Measurements from ENCODE around the gene NIBAN1. TPM values are rescaled to one million over a fixed set of nuclear protein-coding genes. Genes with fewer than 3 reads are reported as not detected.

The NIBAN1 gene
- polyA plus RNA-seq, 1 donor from 2014 or later, result 0.09 TPM

GRCh38 chr1:184929711-184930202 lies 44.6 kb downstream of the NIBAN1 start:
- H3K9ac ChIP-seq (ENCODE audit: low read length), result no peak overlapping the region
- H3K27ac ChIP-seq (ENCODE audit: low read length), result no peak overlapping the region
- no peak overlapping the region for H3K4me2 ChIP-seq (ENCODE audit: low read length)
- H4K20me1 ChIP-seq (ENCODE audit: insufficient read depth), result no peaks in the 10 kb centered on the region
- H2AFZ ChIP-seq (ENCODE audit: low read depth, low read length), result no peak overlapping the region
- H3K9me3 ChIP-seq (ENCODE audit: low read length), result no peaks in the 10 kb centered on the region
- TF ChIP-seq RAD21 (conservative IDR thresholded peaks at IDR 0.05) (no peak), TAF1 (IDR thresholded peaks at IDR 0.05; ENCODE audit: low read depth) (no peak), CTCF (IDR thresholded peaks at IDR 0.05; ENCODE audit: poor library complexity, severe bottlenecking) (no peak), EP300 (conservative IDR thresholded peaks at IDR 0.05; ENCODE audit: poor library complexity, severe bottlenecking) (no peak), SMC3 (conservative IDR thresholded peaks at IDR 0.05; ENCODE audit: poor library complexity) (no peak), POLR2AphosphoS5 (IDR thresholded peaks at IDR 0.05) (no peak), MXI1 (conservative IDR thresholded peaks at IDR 0.05; ENCODE audit: poor library complexity, severe bottlenecking) (no peak)
- H3F3A ChIP-seq (ENCODE audit: insufficient read depth, low read length, poor library complexity, severe bottlenecking), result no peaks in the 10 kb centered on the region
- peaks cover 4% of the 10 kb centered on the region for H3K27me3 ChIP-seq (ENCODE audit: insufficient read depth, low read depth, low read length)
- no peaks in the 10 kb centered on the region for H3K36me3 ChIP-seq (ENCODE audit: insufficient read depth, low read length)
- no peak overlapping the region for H3K4me3 ChIP-seq (ENCODE audit: low read length)
- H3K79me2 ChIP-seq (replicated peaks; ENCODE audit: insufficient read depth, low read length), result no peaks in the 10 kb centered on the region
- no peaks in the 10 kb centered on the region for H3K9me2 ChIP-seq (ENCODE audit: insufficient read depth, low read length)

GRCh38 chr1:184928394-184928793 lies 45.9 kb downstream of the NIBAN1 start:
- H3K4me3 ChIP-seq (ENCODE audit: low read length), result no peak overlapping the region
- no peaks in the 10 kb centered on the region for H4K20me1 ChIP-seq (ENCODE audit: insufficient read depth)
- H3K27me3 ChIP-seq (ENCODE audit: insufficient read depth, low read depth, low read length), result peaks cover 4% of the 10 kb centered on the region

More at GRCh38 chr1:184928394-184928793, 45.9 kb downstream of the NIBAN1 start:
- TF ChIP-seq SMC3 (conservative IDR thresholded peaks at IDR 0.05; ENCODE audit: poor library complexity), result no peak
- Histone ChIP-seq H3K9ac (ENCODE audit: low read length) (no peak overlapping the region), H3K9me3 (ENCODE audit: low read length) (no peaks in the 10 kb centered on the region), H3K79me2 (replicated peaks; ENCODE audit: insufficient read depth, low read length) (no peaks in the 10 kb centered on the region), H3K27ac (ENCODE audit: low read length) (no peak overlapping the region), H3F3A (ENCODE audit: insufficient read depth, low read length, poor library complexity, severe bottlenecking) (no peaks in the 10 kb centered on the region), H3K36me3 (ENCODE audit: insufficient read depth, low read length) (no peaks in the 10 kb centered on the region), H3K9me2 (ENCODE audit: insufficient read depth, low read length) (no peaks in the 10 kb centered on the region), H2AFZ (ENCODE audit: low read depth, low read length) (no peak overlapping the region), H3K4me2 (ENCODE audit: low read length) (no peak overlapping the region)

Small RNA genes within 50 kb of the gene (small RNA-seq; reads per million reads assigned to genes)
- gene RNA5SP72, result 0 reads per million in 3 experiments

Other genes with a start within 250 kb of the NIBAN1 start
- gene EDEM3, start 219.7 kb downstream of the NIBAN1 start, polyA plus RNA-seq, result 49.3 and 49.5 TPM in 2 replicates
- 45.4 and 49.2 TPM in 2 replicates for gene RNF2, start 71.0 kb upstream of the NIBAN1 start, polyA plus RNA-seq
- 9.1 and 9.7 TPM in 2 replicates for gene TRMT1L, start 182.4 kb upstream of the NIBAN1 start, polyA plus RNA-seq
- gene SWT1, start 182.7 kb upstream of the NIBAN1 start, polyA plus RNA-seq, result 9.1 and 9.3 TPM in 2 replicates

Measured in neural cell (in vitro differentiated cells).